ENCODE measurements around the gene STMP1. TPM values are rescaled to one million over a fixed set of nuclear protein-coding genes. Genes with fewer than 3 reads are reported as not detected.
A peak's percentile ranks its signal among the peaks of the same experiment; 100 is the strongest.

The STMP1 gene
- polyA plus RNA-seq, 1 of the 3 experiments (the other 2 are of a cell fraction): 26.0 TPM

DNA sequence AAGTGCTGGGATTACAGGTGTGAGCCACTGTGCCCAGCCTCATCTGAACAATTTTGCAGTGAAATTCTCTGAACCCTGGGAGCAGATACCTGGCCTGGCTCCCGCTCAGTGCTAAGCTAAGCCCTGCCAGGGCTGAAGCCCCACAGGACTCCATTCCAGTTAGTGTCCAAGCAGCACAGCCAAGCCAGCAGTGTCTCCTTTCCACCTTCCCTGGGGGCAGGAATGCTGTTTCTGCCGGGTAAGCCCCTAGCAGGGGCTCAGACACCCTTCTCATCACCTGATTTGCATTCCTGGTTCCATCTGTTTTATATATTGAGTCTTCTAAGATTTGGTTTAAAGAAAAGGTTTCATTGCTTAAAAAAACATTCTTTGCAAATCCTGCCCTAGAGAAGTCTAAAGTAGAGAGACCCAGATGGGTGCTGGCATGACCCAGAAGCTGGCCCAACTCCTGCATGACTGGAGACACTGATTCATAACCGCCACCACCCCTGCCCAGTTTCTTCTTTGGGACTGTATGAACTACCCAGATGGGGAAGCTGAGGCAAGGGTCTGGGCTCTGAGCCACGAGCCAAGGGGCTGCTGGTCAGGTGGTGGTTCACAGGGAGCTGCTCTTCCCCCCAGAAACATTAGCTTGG lies 51.6 kb downstream of the STMP1 start:
- Histone ChIP-seq H3K79me2 (ENCODE audit: insufficient read depth) (no peaks in the 10 kb centered on the region), H3K4me1 (ENCODE audit: control insufficient read depth in 1 of 2, insufficient read depth in 2 of 2, low read depth in 1 of 2, low read length in 1 of 2) (peaks cover 38 to 49% of the 10 kb centered on the region in 2 experiments), H3K9ac (peak overlapping the region; percentile 61; the same call in 1 of the 2 replicates), H3K9me2 (no peaks in the 10 kb centered on the region), H4K20me1 (ENCODE audit: insufficient read depth) (no peaks in the 10 kb centered on the region), H3K27ac (ENCODE audit: low read depth in 2 of 2, low read length in 1 of 2) (peak overlapping the region; percentile 87 to 93), H2AFZ (ENCODE audit: low read depth) (peak overlapping the region; percentile 54; the same call in 1 of the 2 replicates), H3K27me3 (ENCODE audit: insufficient read depth) (no peaks in the 10 kb centered on the region), H3K36me3 (replicated peaks in 1 of 2; ENCODE audit: control insufficient read depth in 1 of 2, insufficient read depth in 2 of 2, low read length in 1 of 2) (no peaks in the 10 kb centered on the region), H3K4me2 (peak overlapping the region; percentile 76), H3F3A (replicated peaks; ENCODE audit: insufficient read depth) (peaks cover 43% of the 10 kb centered on the region), H3K9me3 (no peaks in the 10 kb centered on the region), H3K4me3 (ENCODE audit: low read depth in 2 of 2, low read length in 1 of 2) (peak overlapping the region in 1 of 2 experiments; percentile 23; a peak in 1 of 4 replicates)
- 0 out of 2 replicates have a peak, but pooled peaks have one; percentile 7 for TF ChIP-seq JUND (IDR thresholded peaks at IDR 0.05)
- TF ChIP-seq, protein P1, sequence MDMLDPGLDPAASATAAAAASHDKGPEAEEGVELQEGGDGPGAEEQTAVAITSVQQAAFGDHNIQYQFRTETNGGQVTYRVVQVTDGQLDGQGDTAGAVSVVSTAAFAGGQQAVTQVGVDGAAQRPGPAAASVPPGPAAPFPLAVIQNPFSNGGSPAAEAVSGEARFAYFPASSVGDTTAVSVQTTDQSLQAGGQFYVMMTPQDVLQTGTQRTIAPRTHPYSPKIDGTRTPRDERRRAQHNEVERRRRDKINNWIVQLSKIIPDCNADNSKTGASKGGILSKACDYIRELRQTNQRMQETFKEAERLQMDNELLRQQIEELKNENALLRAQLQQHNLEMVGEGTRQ (IDR thresholded peaks at IDR 0.05; ENCODE audit: borderline replicate concordance, low read depth, low read length): no peak
- WGBS (ENCODE audit: low lambda C conversion rate): 67% methylated on average over 3 of the region's 4 CpGs
- ChIA-PET POLR2A (interaction anchor here (0.8 kb wide), 1 partner anchor 51 kb away, joined by 4 read pairs; the partner anchor contains the start of gene STMP1), CTCF (interaction anchor here (1.4 to 11.2 kb wide), 5 partner anchors 15 to 69 kb away, joined by 4 to 153 read pairs (median 32); partner anchors contain the start of gene STMP1)
- peak; percentile 61 for DNase-seq

DNA sequence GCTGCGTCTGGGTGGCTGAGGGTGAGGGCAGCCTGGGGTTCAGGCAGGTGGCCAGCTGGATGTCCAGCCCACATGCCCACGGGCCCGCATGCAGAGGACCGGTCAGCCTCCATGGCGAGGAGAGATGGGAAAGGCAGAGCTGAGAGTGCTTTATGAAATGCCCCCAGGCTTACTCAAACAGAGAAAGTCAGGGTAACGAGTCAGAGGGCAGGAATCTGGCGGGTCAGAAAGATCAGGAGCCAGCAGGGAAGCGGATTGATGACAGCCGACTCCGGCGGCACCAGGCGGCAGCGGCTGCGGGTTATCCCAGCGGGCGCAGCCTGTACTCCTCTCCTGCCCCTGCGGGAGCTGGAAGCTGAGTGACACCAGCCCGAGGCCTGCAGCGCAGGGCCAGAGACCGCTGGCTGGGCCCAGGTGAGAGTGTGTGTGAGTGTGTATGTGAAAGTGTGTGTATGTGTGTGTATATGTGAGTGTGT lies 52.3 kb downstream of the STMP1 start:
- ChIA-PET POLR2A (interaction anchor here (0.8 kb wide), 1 partner anchor 52 kb away, joined by 4 read pairs; the partner anchor contains the start of gene STMP1), CTCF (interaction anchor here (1.4 to 11.2 kb wide), 3 partner anchors 16 to 41 kb away, joined by 4 to 153 read pairs (median 73); no protein-coding TSS in a partner anchor)
- peak overlapping the region; percentile 61; the same call in 1 of the 2 replicates for H3K9ac ChIP-seq
- no peaks in the 10 kb centered on the region for H3K27me3 ChIP-seq (ENCODE audit: insufficient read depth)
- H3K79me2 ChIP-seq (ENCODE audit: insufficient read depth): no peaks in the 10 kb centered on the region
- H3K27ac ChIP-seq (ENCODE audit: low read depth in 2 of 2, low read length in 1 of 2): peak overlapping the region; percentile 87 to 93
- H3K4me2 ChIP-seq: peak overlapping the region; percentile 76
- 28% methylated on average over 18 of the region's 20 CpGs for WGBS (ENCODE audit: low lambda C conversion rate)
- H4K20me1 ChIP-seq (ENCODE audit: insufficient read depth): no peaks in the 10 kb centered on the region
- peaks cover 40% of the 10 kb centered on the region for H3F3A ChIP-seq (replicated peaks; ENCODE audit: insufficient read depth)
- no peaks in the 10 kb centered on the region for H3K9me2 ChIP-seq
- peak; percentile 82 for DNase-seq
- peaks cover 38 to 54% of the 10 kb centered on the region in 2 experiments for H3K4me1 ChIP-seq (ENCODE audit: control insufficient read depth in 1 of 2, insufficient read depth in 2 of 2, low read depth in 1 of 2, low read length in 1 of 2)
- peak overlapping the region in 1 of 2 experiments; percentile 23; a peak in 2 of 4 replicates for H3K4me3 ChIP-seq (ENCODE audit: low read depth in 2 of 2, low read length in 1 of 2)
- H3K36me3 ChIP-seq (replicated peaks in 1 of 2; ENCODE audit: control insufficient read depth in 1 of 2, insufficient read depth in 2 of 2, low read length in 1 of 2): no peaks in the 10 kb centered on the region
- no peaks in the 10 kb centered on the region for H3K9me3 ChIP-seq
- peak overlapping the region; percentile 54; the same call in 1 of the 2 replicates for H2AFZ ChIP-seq (ENCODE audit: low read depth)
- TF ChIP-seq SIN3A (IDR thresholded peaks at IDR 0.05; ENCODE audit: borderline replicate concordance, low read depth, low read length) (peak; percentile 64; the same call in 1 of the 2 replicates), TCF12 (IDR thresholded peaks at IDR 0.05) (peak; percentile 76), SMC3 (IDR thresholded peaks at IDR 0.05; ENCODE audit: low read depth, low read length) (no peak), RCOR1 (IDR thresholded peaks at IDR 0.05; ENCODE audit: low read length) (peak; percentile 67; the same call in 1 of the 2 replicates), CHD2 (IDR thresholded peaks at IDR 0.05; ENCODE audit: low read length, partially characterized antibody) (peak; percentile 32), JUND (IDR thresholded peaks at IDR 0.05) (no peak), TAF1 (IDR thresholded peaks at IDR 0.05; ENCODE audit: borderline replicate concordance, low read depth, low read length) (no peak), RFX5 (IDR thresholded peaks at IDR 0.05; ENCODE audit: low read length) (no peak), POLR2AphosphoS5 (IDR thresholded peaks at IDR 0.05; ENCODE audit: low read depth, low read length) (no peak), GATA2 (CRISPR knock-in tag; IDR thresholded peaks at IDR 0.05) (no peak), FOXJ3 (CRISPR knock-in tag; IDR thresholded peaks at IDR 0.05) (no peak), EZH2phosphoT487 (IDR thresholded peaks at IDR 0.05; ENCODE audit: borderline replicate concordance, low read depth) (no peak), NFIC (IDR thresholded peaks at IDR 0.05; ENCODE audit: borderline replicate concordance) (peak; percentile 65)
- TF ChIP-seq, protein P2, sequence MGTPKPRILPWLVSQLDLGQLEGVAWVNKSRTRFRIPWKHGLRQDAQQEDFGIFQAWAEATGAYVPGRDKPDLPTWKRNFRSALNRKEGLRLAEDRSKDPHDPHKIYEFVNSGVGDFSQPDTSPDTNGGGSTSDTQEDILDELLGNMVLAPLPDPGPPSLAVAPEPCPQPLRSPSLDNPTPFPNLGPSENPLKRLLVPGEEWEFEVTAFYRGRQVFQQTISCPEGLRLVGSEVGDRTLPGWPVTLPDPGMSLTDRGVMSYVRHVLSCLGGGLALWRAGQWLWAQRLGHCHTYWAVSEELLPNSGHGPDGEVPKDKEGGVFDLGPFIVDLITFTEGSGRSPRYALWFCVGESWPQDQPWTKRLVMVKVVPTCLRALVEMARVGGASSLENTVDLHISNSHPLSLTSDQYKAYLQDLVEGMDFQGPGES (IDR thresholded peaks at IDR 0.05; ENCODE audit: low read depth, low read length): no peak
- TF ChIP-seq, protein P3, sequence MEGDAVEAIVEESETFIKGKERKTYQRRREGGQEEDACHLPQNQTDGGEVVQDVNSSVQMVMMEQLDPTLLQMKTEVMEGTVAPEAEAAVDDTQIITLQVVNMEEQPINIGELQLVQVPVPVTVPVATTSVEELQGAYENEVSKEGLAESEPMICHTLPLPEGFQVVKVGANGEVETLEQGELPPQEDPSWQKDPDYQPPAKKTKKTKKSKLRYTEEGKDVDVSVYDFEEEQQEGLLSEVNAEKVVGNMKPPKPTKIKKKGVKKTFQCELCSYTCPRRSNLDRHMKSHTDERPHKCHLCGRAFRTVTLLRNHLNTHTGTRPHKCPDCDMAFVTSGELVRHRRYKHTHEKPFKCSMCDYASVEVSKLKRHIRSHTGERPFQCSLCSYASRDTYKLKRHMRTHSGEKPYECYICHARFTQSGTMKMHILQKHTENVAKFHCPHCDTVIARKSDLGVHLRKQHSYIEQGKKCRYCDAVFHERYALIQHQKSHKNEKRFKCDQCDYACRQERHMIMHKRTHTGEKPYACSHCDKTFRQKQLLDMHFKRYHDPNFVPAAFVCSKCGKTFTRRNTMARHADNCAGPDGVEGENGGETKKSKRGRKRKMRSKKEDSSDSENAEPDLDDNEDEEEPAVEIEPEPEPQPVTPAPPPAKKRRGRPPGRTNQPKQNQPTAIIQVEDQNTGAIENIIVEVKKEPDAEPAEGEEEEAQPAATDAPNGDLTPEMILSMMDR (IDR thresholded peaks at IDR 0.05): no peak; the same call in 1 of the 2 replicates
- TF ChIP-seq, protein P4, sequence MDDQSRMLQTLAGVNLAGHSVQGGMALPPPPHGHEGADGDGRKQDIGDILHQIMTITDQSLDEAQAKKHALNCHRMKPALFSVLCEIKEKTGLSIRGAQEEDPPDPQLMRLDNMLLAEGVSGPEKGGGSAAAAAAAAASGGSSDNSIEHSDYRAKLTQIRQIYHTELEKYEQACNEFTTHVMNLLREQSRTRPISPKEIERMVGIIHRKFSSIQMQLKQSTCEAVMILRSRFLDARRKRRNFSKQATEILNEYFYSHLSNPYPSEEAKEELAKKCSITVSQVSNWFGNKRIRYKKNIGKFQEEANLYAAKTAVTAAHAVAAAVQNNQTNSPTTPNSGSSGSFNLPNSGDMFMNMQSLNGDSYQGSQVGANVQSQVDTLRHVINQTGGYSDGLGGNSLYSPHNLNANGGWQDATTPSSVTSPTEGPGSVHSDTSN (IDR thresholded peaks at IDR 0.05): peak; percentile 81
- TF ChIP-seq, protein P5, sequence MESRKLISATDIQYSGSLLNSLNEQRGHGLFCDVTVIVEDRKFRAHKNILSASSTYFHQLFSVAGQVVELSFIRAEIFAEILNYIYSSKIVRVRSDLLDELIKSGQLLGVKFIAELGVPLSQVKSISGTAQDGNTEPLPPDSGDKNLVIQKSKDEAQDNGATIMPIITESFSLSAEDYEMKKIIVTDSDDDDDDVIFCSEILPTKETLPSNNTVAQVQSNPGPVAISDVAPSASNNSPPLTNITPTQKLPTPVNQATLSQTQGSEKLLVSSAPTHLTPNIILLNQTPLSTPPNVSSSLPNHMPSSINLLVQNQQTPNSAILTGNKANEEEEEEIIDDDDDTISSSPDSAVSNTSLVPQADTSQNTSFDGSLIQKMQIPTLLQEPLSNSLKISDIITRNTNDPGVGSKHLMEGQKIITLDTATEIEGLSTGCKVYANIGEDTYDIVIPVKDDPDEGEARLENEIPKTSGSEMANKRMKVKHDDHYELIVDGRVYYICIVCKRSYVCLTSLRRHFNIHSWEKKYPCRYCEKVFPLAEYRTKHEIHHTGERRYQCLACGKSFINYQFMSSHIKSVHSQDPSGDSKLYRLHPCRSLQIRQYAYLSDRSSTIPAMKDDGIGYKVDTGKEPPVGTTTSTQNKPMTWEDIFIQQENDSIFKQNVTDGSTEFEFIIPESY (IDR thresholded peaks at IDR 0.05; ENCODE audit: borderline replicate concordance, low read depth): no peak
